Type B pancreatic cell (in vitro differentiated cells): ENCODE results near the gene MCF2. TPM values are rescaled to one million over a fixed set of nuclear protein-coding genes. Genes with fewer than 3 reads are reported as not detected.

Experiments used
- DNase-seq: peaks from one replicate; pipeline ENCODE4 v3.0.0; 2021; ENCODE audit warnings: mixed read lengths; ENCODE audit not compliant: unreplicated experiment; ENCODE audit errors: extremely low spot score
- H3K27ac Mint-ChIP-seq: 2 replicates; pipeline ENCODE4 v1.8.0; 2021; ENCODE audit warnings: mild to moderate bottlenecking, mixed read lengths
- H3K27me3 Mint-ChIP-seq: 2 replicates; pipeline ENCODE4 v1.8.0; 2021; ENCODE audit warnings: mixed read lengths
- H3K36me3 Mint-ChIP-seq: 2 replicates; pipeline ENCODE4 v1.8.0; 2021; ENCODE audit warnings: mixed read lengths
- H3K4me1 Mint-ChIP-seq: one replicate; pipeline ENCODE4 v1.8.0; 2021; ENCODE audit warnings: mixed read lengths; ENCODE audit not compliant: unreplicated experiment
- H3K4me3 Mint-ChIP-seq: 2 replicates; pipeline ENCODE4 v1.8.0; 2021; ENCODE audit warnings: mild to moderate bottlenecking, mixed read lengths
- H3K9me3 Mint-ChIP-seq: 2 replicates; pipeline ENCODE4 v1.8.0; 2021; ENCODE audit warnings: mixed read lengths
- long read RNA-seq: library from polyadenylated mRNA; unstranded; transcript quantifications from one replicate; pipeline ENCODE4 v2.0.0, GENCODE V29; 2020
- total RNA-seq: library from RNA; stranded (reverse); gene quantifications from 2 replicates; pipeline ENCODE4 v1.2.1, GENCODE V29; 2021; ENCODE audit warnings: low replicate concordance
- TF ChIP-seq, protein P1 (sequence below): fragments of 200-600 bp; sonication (generic); conservative IDR thresholded peaks from 2 replicates; pipeline ENCODE4 v1.5.0; 2021; ENCODE audit warnings: antibody characterized with exemption, mild to moderate bottlenecking

MCF2 gene, protein sequence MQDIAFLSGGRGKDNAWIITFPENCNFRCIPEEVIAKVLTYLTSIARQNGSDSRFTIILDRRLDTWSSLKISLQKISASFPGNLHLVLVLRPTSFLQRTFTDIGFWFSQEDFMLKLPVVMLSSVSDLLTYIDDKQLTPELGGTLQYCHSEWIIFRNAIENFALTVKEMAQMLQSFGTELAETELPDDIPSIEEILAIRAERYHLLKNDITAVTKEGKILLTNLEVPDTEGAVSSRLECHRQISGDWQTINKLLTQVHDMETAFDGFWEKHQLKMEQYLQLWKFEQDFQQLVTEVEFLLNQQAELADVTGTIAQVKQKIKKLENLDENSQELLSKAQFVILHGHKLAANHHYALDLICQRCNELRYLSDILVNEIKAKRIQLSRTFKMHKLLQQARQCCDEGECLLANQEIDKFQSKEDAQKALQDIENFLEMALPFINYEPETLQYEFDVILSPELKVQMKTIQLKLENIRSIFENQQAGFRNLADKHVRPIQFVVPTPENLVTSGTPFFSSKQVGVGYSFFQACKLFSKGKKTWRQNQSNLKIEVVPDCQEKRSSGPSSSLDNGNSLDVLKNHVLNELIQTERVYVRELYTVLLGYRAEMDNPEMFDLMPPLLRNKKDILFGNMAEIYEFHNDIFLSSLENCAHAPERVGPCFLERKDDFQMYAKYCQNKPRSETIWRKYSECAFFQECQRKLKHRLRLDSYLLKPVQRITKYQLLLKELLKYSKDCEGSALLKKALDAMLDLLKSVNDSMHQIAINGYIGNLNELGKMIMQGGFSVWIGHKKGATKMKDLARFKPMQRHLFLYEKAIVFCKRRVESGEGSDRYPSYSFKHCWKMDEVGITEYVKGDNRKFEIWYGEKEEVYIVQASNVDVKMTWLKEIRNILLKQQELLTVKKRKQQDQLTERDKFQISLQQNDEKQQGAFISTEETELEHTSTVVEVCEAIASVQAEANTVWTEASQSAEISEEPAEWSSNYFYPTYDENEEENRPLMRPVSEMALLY
- total RNA-seq, result 0.22 and 0.50 TPM in 2 replicates
- long read RNA-seq, partial matches to known transcripts, result 2 of 2 reads
- long read RNA-seq, other reads (novel, unspliced or antisense), result 0 of 2 reads

DNA sequence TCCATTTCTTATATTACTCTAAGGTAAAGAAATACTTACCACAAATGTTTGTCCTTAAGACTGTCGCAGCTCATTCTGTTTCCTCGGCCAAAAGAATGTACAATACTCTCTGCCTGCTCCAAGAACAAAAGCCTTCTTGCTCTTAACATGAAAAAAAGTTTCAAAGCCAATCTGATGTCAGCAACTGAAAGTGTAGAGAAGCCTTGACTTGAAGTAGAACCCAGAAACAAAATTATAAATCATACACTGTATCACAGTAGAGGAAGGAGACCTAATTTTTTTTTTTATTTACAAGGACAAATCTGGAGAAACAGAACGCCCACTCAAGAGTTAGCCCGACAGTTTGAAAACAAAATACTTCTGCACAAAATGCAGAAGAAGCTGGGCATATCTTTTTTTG, at the start of gene MCF2:
Gene MCF2 (minus strand): TSS at position 101 of the 400 bp plus-strand sequence. CDS start 56,423 bp downstream, outside the sequence.
- no peak for DNase-seq
- TF ChIP-seq, protein P1, sequence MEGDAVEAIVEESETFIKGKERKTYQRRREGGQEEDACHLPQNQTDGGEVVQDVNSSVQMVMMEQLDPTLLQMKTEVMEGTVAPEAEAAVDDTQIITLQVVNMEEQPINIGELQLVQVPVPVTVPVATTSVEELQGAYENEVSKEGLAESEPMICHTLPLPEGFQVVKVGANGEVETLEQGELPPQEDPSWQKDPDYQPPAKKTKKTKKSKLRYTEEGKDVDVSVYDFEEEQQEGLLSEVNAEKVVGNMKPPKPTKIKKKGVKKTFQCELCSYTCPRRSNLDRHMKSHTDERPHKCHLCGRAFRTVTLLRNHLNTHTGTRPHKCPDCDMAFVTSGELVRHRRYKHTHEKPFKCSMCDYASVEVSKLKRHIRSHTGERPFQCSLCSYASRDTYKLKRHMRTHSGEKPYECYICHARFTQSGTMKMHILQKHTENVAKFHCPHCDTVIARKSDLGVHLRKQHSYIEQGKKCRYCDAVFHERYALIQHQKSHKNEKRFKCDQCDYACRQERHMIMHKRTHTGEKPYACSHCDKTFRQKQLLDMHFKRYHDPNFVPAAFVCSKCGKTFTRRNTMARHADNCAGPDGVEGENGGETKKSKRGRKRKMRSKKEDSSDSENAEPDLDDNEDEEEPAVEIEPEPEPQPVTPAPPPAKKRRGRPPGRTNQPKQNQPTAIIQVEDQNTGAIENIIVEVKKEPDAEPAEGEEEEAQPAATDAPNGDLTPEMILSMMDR, result no peak
- Mint-ChIP-seq H3K9me3 (peaks cover 6% of the 10 kb centered on the region), H3K4me3 (no peak within 1 kb of the TSS), H3K27me3 (no peaks in the 10 kb centered on the region), H3K4me1 (no peaks in the 10 kb centered on the region), H3K27ac (no peak within 1 kb of the TSS), H3K36me3 (no peaks in the 10 kb centered on the region)

DNA sequence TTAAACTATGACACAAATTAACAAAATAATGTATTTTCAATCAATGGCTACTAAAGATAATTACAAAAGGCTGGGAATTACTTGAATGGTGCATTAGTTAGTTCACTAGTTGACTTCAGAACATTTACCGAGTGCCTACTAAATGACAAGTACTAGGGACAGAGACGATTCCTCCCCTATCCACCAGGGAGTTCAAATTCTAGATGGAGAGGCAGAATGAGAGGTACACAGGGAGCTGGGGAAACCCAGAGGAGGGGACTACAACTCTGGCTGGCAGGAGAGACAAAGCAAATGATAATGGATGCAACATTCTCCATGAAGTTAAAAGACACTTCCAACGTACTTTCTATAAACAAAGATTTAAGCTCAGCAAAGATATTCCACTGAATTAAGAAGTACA, 43.1 kb upstream of the MCF2 start:
- H3K9me3 Mint-ChIP-seq, result peaks cover 8% of the 10 kb centered on the region
- no peak overlapping the region for H3K4me3 Mint-ChIP-seq
- no peaks in the 10 kb centered on the region for H3K27me3 Mint-ChIP-seq
- no peak overlapping the region for H3K27ac Mint-ChIP-seq
- no peak for DNase-seq
- no peaks in the 10 kb centered on the region for H3K4me1 Mint-ChIP-seq
- TF ChIP-seq, protein P1, result no peak
- peaks cover 25% of the 10 kb centered on the region for H3K36me3 Mint-ChIP-seq

GRCh38 chrX:139750390-139750789, 42.4 kb upstream of the MCF2 start:
- Mint-ChIP-seq H3K27me3 (no peaks in the 10 kb centered on the region), H3K27ac (no peak overlapping the region), H3K4me3 (no peak overlapping the region), H3K4me1 (no peaks in the 10 kb centered on the region), H3K36me3 (peaks cover 25% of the 10 kb centered on the region), H3K9me3 (peaks cover 8% of the 10 kb centered on the region)
- TF ChIP-seq, protein P1, result no peak
- no peak for DNase-seq

DNA sequence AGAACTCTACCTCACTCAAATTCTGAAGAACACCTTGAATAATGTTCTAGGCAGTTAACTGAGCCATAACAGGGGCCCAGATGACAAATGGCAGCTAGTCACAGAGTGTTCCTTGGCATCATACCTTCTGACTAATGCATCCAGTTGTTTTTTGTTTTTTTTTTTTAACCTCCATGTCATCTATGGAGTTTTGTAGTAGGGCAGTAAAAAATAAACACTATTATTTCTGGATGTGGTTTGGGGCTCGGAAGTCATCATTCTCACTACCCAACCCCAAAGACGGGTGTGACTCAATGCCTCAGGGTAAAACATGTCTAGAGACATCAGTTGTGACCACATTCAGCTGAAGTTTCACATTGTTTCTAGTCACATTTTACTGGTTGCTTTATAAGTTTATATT, 31.2 kb upstream of the MCF2 start:
- H3K27me3 Mint-ChIP-seq, result no peaks in the 10 kb centered on the region
- no peak overlapping the region for H3K27ac Mint-ChIP-seq
- H3K36me3 Mint-ChIP-seq, result no peaks in the 10 kb centered on the region
- no peak for DNase-seq
- H3K4me1 Mint-ChIP-seq, result no peaks in the 10 kb centered on the region
- H3K4me3 Mint-ChIP-seq, result no peak overlapping the region
- H3K9me3 Mint-ChIP-seq, result no peaks in the 10 kb centered on the region
- TF ChIP-seq, protein P1, result no peak

GRCh38 chrX:139738581-139738980, 30.6 kb upstream of the MCF2 start:
- H3K9me3 Mint-ChIP-seq, result no peaks in the 10 kb centered on the region
- H3K36me3 Mint-ChIP-seq, result no peaks in the 10 kb centered on the region
- no peak overlapping the region for H3K27ac Mint-ChIP-seq
- no peak overlapping the region for H3K4me3 Mint-ChIP-seq
- DNase-seq, result no peak
- no peaks in the 10 kb centered on the region for H3K27me3 Mint-ChIP-seq
- TF ChIP-seq, protein P1, result no peak
- no peaks in the 10 kb centered on the region for H3K4me1 Mint-ChIP-seq
